Measurements from ENCODE around the gene DGKI.

Gene DGKI

DNA sequence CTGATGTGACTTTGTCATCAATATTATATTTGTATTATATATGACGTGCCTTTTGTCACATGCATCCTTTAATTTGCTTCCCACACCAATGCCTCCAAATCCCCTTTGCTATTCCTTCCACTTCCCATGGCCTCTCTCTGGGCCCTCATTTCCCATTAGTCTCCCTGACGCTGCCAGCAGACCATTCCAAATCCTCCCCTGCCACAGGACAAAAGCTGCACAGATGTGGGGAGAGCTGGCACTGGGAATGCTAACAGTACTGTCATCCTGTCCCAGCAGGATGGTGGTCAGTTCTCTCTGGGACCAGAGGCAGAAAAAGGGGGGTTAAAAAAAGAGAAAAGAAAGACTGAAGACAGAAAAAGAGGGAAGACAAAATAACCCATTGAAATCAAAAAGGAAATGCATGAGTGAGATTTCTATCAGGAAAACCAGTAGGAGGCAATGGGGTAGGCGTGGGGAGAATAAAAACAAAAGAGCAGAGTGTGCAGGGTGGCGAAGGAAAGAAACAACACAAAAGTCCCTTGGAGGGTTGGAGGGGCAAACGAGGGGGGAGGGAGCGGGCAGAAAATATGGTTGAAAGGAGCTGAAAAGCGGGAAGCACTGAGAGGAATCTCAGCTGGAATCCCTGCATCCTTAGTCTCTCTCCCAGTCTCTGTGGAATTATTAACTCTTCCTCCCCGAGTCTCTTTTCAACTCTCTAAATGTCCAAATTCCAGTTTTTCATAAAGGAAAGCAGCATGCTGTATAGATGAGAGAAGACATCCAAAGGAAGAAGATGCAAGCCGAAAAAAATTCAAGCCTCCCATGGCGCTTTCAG is 444.0 kb downstream of the DGKI start:
- no peak overlapping the region for H3K27ac ChIP-seq
- no peaks in the 10 kb centered on the region for H3K27me3 ChIP-seq (replicated peaks)
- in situ Hi-C loops (cut with HindIII; ENCODE audit: low pct_ligation_motif_present, low sequenced_read_pairs), result no loop called here
- DNase-seq, result no peak
- no peaks in the 10 kb centered on the region for H3K36me3 ChIP-seq (replicated peaks)
- TF ChIP-seq, protein P1, sequence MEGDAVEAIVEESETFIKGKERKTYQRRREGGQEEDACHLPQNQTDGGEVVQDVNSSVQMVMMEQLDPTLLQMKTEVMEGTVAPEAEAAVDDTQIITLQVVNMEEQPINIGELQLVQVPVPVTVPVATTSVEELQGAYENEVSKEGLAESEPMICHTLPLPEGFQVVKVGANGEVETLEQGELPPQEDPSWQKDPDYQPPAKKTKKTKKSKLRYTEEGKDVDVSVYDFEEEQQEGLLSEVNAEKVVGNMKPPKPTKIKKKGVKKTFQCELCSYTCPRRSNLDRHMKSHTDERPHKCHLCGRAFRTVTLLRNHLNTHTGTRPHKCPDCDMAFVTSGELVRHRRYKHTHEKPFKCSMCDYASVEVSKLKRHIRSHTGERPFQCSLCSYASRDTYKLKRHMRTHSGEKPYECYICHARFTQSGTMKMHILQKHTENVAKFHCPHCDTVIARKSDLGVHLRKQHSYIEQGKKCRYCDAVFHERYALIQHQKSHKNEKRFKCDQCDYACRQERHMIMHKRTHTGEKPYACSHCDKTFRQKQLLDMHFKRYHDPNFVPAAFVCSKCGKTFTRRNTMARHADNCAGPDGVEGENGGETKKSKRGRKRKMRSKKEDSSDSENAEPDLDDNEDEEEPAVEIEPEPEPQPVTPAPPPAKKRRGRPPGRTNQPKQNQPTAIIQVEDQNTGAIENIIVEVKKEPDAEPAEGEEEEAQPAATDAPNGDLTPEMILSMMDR (IDR thresholded peaks at IDR 0.05; ENCODE audit: low read depth, low read length, missing control alignments), result no peak
- H3K4me3 ChIP-seq (ENCODE audit: low read depth, low read length), result no peak overlapping the region

DNA sequence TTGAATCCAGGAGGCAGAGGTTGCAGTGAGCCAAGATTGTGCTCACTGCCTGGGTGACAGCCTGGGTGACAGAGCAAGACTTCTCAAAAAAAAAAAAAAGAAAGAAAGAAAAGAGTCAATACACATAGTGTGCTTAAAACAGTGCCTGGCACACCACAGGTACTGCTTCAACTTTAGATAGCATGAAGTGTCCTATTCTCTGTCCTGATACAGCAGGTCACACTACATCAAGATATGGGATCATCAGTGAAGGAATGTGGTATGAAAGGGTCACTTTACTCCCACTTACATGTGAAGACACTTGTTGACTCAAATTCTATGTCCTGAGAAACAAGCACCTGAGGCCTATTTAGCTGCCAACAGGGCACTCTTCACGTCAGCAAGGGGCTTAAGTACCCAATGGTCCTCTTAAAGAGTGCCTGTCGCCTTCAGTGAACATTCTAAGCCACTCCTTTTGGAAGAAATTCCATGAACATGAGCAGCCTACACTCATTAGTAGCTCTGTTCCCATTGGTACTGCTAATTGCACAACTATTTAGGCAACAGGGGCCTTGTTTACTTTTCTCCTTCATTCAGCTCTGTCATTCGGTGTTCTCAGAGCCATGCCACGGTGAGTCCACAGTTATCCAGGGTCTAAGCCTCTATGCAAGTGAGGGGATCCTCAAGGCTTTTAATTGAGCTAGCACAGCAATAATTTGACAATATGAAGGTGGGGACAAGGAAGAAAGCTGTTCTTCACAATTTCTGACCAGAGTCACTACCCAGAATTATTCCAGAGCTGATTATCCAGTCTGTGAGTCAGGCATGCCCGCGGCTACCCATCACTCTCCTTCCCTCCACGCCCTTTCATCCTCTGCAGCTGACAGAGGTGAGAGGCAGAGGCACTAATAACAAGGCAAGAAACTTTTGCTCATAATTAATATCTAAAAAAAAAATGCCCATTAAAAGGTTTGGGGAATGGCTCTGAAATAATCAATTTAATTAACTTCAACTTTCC is 446.6 kb downstream of the DGKI start:
- no peaks in the 10 kb centered on the region for H3K36me3 ChIP-seq (replicated peaks)
- H3K27ac ChIP-seq, result no peak overlapping the region
- TF ChIP-seq, protein P1 (IDR thresholded peaks at IDR 0.05; ENCODE audit: low read depth, low read length, missing control alignments), result no peak
- in situ Hi-C loops (cut with HindIII; ENCODE audit: low pct_ligation_motif_present, low sequenced_read_pairs), result no loop called here
- DNase-seq, result no peak
- H3K27me3 ChIP-seq (replicated peaks), result no peaks in the 10 kb centered on the region
- no peak overlapping the region for H3K4me3 ChIP-seq (ENCODE audit: low read depth, low read length)

DNA sequence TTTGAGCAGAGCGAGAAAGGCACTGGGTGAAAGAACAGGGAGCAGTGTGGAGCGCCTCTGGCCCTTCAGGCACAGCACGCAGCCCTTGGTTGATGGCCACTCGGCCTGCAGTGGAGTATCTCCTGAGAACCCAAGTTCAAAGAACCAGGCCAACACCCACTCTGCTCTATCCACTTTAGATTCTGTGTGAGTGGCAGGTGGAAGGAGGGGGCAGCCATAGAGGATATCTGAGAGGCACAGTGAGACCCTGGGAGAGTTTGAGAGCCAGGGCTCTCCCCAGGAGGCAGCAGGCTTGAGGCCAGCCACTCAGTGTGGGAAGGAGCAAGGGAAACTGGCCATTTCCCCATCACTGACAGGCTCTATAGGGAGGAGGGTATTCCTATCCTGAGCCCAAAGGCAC is 450.7 kb downstream of the DGKI start:
- no peak overlapping the region for H3K4me3 ChIP-seq (ENCODE audit: low read depth, low read length)
- H3K27me3 ChIP-seq (replicated peaks), result no peaks in the 10 kb centered on the region
- no peak overlapping the region for H3K27ac ChIP-seq
- no peak for DNase-seq
- H3K36me3 ChIP-seq (replicated peaks), result no peaks in the 10 kb centered on the region
- TF ChIP-seq, protein P1 (IDR thresholded peaks at IDR 0.05; ENCODE audit: low read depth, low read length, missing control alignments), result no peak
- in situ Hi-C loops (cut with HindIII; ENCODE audit: low pct_ligation_motif_present, low sequenced_read_pairs), result no loop called here

DNA sequence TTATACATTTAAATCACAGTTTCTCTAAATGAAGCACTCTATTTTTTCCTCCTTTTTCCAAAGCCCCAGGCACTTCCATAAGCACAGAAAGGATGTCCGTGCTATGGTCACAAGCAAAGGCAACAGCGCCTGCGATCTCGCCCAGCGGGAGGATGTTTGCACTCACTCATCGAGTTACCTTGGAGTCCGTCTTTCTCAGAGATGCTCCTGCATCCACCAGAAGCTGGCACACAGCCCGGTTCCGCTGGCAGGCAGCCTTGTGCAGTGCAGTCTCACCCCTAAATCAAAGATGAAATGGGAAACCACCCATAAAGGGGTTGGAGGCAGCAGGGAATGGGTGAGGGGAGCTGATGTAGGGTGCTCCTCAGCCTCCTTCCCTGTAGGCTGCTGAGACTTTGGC is 451.4 kb downstream of the DGKI start:
- no peaks in the 10 kb centered on the region for H3K36me3 ChIP-seq (replicated peaks)
- in situ Hi-C loops (cut with HindIII; ENCODE audit: low pct_ligation_motif_present, low sequenced_read_pairs), result no loop called here
- TF ChIP-seq, protein P1 (IDR thresholded peaks at IDR 0.05; ENCODE audit: low read depth, low read length, missing control alignments), result no peak

DNA sequence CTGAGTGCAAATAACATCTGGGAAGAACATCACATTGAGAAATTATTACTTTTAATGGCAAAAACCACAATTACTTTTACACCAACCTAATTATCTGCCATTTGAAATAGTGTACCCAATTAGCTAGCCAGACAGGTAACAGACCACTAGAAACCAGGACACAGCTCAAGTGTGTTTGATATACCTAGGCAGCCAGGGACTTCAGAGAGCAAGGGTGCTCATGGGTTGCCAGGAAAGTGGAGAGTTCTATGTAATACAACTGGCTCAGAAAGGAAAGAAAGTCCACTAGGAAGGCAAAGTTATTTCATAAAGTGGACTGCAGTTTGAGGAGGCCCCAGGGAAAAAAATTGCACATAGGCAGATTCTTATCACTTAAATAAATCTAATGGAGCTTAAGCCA is 453.2 kb downstream of the DGKI start:
- H3K27ac ChIP-seq, result no peak overlapping the region
- TF ChIP-seq, protein P1 (IDR thresholded peaks at IDR 0.05; ENCODE audit: low read depth, low read length, missing control alignments), result no peak
- no peak overlapping the region for H3K4me3 ChIP-seq (ENCODE audit: low read depth, low read length)
- no peaks in the 10 kb centered on the region for H3K27me3 ChIP-seq (replicated peaks)
- DNase-seq, result no peak
- in situ Hi-C loops (cut with HindIII; ENCODE audit: low pct_ligation_motif_present, low sequenced_read_pairs), result no loop called here
- no peaks in the 10 kb centered on the region for H3K36me3 ChIP-seq (replicated peaks)

More for the DNA sequence above, 451.4 kb downstream of the DGKI start:
- no peak for DNase-seq
- H3K27ac ChIP-seq, result no peak overlapping the region
- no peak overlapping the region for H3K4me3 ChIP-seq (ENCODE audit: low read depth, low read length)
- H3K27me3 ChIP-seq (replicated peaks), result no peaks in the 10 kb centered on the region

Data from brain microvascular endothelial cell (primary cell).